Daoy (cell line): ENCODE measurements around the gene PEX6. TPM values are rescaled to one million over a fixed set of nuclear protein-coding genes. Genes with fewer than 3 reads are reported as not detected.

Source experiments
- DNase-seq: peaks from one replicate; pipeline ENCODE4 v3.0.0-alpha.2; 2015; ENCODE audit warnings: low read depth
- total RNA-seq: library from RNA; depleted of rRNA; stranded (reverse); fragments of >200 nt; shearing (Covaris generic); gene quantifications from 2 replicates; pipeline ENCODE4 v1.2.3, GENCODE V29; 2014

The PEX6 gene
- total RNA-seq, 1 experiment from 2014 or later = 74.1 TPM

DNA sequence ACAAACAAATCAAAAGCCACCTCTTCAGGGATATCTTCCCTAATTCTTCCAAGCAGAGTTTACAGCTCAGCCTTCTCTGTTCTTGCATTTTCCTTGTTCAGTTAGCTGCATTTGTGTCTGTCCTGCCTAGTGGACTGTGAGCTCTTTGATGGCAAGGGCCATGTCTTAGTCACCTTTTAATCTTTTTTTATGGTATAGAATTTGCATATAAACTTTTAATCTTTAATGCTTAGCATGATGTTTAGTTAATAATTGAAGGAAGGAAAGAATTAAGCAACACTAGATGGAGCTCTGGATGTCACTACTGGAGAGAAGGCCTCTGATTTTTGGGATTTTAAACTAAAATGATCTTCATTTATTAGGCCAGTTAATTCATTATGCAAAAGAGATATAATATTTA lies 17.5 kb upstream of the PEX6 start:
- DNase-seq = no peak

DNA sequence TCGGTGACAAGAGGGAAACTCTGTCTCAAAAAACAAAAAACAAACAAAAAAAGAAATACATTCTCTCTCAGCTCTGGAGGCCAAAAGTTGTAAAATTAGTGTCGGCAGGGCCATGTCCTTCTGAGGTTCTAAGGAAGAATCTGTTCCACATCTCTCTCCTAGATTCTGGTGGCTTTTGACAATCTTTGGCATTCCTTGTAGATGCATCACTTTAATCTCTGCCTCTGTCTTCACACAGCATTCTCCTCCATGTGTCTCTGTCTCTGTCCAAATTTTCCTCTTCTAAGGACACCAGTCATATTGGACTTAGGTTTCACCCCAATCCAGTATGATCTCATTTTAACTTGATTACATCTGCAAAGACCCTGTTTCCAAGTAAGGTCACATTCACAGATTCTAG lies 14.5 kb upstream of the PEX6 start:
- no peak for DNase-seq

DNA sequence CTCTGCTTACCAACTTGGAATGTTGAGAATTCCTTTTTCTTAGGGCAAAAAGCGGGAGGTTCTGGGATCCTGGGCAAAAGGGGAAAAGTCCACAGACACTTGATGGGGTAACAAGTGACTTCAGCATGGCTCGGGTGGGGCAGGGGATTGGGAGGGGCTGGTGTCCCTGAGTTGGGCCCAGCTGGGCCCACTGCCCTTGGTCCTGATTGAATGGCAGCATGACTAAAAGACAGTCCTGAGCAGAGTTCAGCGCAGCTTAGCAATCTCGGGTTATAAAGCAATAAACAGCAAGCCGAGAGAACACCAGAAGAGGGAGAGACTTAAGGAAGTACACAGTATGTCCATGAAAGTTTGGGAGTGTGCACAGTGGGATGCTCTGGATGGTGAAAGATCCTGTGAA lies 10.9 kb upstream of the PEX6 start:
- no peak for DNase-seq

DNA sequence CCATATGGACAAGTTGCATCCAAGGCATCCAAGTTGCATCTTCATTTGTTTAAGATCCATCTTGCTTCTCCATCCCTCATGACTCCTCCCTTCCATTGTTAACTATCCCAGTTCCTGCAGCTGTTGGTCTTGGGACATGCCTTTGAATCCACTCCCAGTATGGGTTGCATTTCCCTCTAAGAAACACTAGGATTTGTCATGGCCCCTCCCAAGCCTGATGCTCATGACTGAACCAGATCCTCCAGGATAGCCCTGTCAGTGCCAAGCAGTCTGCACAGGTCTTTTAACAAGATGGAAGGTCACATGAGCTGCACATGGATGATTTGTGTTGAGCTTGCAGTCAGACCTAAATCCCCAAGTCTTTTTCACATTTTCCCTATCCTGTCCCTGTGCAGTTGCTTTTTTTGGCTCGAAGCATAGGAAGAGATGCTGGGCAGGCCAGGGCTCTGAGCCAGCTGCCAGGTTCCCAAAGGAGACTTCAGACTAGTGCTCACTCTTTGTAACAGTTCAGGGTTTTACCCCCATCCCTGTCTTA lies 9.6 kb upstream of the PEX6 start:
- no peak for DNase-seq

DNA sequence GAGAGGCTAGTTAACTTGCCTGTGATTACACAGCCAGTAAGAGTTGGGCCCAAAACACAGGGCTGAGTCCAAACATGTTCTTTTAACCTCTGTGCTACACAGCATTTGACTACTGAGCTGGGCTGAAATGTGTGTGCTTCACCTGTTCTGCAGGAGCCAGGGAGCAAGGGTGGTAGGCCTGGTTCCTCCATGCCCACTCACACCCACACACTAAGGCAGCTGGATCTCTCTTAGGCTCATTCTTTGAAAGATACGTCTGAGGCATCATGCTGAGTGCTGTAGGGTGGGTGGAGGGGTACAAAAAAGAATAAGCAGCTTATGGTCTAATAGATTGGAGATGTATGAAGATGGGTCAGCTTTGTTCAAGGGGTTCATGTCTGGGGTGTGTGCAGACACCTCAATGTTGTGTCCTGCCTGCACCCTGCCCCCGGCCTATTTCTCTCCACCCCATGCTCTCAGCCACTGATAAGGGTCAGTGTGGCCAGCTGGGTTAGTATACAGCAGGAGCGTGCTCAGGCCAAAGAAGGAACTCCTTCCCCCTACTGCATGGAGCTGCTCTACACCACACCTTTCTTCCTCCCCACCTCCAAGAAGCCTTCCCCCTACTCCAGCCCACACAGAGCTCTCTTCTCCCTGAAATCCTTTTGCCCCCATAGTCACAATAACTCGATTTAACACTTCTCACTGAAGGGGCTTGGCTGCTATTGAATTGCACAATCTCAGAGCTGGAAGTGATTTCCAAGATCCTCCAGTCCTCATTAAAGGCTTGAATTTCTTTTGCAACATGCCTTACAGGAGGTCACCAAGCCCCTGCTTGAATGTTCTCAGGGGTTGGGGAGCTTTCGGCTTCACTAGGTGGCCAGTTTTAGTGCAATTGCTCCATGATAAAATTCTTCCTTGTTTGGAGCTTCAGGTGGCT lies 8.8 kb upstream of the PEX6 start:
- no peak for DNase-seq

DNA sequence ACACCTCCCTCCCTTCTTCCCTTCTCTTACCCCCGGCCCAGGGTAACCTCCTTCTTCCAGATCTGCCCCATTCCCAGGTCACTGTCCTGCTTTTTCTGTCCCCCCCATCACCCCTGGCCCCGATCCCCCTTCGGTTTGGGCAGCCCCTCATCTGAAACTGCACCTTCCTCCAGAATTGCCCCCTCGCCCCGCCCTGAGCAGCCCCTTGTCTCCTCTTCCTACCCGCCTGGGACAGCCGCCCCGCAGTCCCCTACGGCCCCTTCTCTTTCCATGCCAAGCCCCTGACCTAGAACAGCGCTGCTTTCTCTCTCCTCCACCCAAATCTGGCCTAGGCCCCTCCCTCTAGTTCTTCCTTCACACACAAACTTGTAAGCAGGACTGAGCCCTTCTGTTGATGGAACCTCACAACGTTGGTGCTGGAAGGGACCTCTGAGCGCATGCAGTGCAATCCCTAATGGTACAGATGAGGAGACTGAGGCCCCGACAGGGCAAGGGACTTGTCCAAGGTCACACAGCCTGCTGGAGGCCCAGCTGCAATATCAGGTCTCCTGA lies 6.0 kb upstream of the PEX6 start:
- no peak for DNase-seq

DNA sequence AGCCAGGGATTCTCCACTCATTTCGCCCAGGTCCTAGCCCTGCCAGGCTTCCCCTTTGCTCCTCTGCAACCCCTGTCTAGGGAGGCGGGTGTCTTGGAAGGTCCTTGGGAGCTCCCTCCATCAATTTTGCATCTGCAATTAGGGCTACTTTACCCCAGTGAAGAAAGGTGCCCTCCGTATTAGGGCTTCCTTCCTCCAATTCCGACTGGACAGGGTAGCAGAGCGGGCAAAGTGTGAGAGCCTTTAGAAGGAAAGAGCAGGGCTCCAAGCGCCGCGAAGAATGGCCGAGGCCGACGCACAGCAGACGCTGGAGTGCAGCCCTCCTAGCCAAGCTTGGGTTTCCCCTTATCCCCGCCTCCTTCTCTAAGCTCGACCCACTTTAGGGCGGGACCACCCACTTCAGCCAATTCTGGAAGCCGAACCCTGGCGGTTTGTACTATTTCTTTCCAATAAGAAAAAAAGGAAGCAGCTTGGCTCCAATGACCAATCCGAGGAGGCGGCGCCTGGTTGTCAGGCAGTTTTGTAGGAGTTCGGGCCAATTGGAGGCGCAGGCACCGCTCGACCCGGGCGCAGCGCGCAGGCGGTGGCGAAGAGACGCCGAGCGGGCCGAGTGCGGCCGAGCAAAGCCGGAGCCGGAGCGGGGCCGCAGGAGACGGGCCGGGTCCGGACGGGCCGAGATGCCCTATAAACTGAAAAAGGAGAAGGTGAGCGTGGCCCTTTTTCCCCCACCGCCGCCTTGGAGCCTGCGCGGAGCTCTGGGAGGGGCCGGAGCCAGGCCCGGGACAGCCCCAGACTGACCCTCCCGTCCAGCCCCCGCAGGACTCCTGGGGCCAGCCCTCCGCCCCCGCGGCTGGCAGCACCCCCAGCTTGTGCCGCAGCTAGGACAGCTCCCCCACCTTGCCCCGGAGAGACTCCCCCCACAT lies 5.3 kb upstream of the PEX6 start, which contains the start of gene PPP2R5D:
Gene PPP2R5D (plus strand): TSS at position 570 of the 923 bp plus-strand sequence. CDS start 108 bp downstream, at position 678.
- peak; percentile 99 for DNase-seq

DNA sequence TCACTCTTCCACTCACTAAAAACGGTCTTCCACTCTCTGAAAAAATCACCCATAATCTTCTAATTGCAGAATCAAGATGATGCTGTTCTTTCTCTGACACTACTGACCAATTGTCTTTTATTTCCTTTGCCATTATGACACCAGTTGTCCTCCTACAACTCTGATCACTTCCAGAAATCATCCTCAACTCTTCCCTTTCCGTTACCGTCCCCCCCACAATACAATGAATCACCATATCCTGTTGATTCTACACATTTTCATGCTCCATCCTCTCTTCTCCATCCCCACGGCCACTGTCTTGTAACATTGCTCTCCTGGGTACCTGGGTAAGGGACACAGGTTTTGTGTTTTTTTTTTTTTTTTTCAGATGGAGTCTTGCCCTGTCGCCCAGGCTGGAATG lies 2.9 kb upstream of the PEX6 start:
- DNase-seq = no peak

DNA sequence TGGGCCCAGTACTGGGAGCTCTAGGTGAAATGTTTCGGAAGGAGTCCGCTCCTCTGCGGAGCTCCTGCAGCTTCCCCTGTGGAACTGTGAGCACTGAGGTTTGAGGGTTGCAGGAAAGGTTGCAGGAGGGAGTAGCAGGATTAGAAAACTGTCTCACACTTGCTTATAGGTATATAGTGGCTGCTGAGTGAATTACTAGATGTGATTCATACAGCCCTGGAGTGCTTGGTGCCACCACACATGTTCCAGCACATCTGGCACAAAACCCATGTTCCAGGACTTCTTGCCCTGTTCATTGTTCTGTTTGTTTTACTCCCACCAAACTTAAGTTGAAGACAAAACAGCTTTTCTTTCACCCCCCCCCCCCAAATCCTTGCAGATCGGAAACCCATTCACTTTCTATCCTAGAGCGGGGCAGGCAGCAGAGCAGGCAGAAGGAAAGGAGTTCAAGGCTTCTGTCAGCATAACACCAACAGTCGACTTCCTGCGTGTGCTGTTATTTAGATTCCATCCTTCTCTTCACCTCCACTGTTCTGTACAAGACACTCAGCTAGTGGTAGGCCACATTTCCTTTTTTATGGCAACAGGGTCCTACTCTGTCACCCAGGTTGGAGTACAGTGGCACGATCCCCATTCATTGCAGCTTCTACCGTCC lies 669 bp upstream of the PEX6 start:
- peak; percentile 53 for DNase-seq

DNA sequence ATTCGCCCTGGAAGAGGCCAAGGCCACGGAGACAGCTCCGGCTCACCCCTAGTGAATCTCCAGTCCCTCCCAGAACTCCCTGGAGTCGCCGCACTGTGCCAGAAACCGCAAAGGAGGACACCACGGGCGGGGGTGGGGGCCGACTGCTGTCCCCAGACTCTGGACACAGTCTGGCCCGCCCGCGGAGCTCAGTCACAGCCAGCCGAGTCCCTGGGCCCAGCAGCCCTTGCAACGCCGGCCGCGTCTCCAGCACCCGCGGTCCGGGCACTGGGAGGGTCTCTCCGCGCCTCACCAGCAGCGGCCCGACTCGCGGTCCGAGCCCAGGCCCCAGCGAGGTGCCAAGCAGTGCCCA lies 518 bp downstream of the PEX6 start:
- DNase-seq = peak; percentile 39

DNA sequence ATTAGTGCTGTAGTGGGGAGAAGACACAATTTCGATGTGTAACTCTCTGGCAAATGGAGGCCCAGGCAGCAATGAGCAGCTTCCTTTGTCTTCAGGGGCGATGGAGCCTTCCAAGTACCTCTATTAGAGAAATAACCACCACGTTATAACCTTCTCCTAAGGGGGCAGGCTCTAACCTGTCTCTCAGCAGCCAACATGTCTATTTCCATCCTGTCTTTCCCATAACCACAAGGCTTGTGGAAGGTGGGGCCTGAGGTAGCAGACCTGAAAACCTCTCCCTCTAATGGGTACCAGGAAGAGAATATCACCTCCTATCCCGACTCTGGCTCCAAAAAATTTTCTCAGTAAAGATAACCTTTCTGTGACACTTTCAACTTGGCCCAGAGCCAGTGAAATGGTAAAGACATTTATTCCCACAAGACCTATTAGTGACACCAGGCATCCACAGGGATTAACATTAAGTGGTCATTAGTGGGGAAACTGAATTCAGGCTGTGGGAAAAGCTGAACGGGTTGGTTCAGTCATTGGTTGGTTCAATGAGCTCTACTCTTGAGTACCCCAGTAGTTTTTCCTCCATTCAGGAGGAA lies 4.0 kb downstream of the PEX6 start:
- DNase-seq = no peak

DNA sequence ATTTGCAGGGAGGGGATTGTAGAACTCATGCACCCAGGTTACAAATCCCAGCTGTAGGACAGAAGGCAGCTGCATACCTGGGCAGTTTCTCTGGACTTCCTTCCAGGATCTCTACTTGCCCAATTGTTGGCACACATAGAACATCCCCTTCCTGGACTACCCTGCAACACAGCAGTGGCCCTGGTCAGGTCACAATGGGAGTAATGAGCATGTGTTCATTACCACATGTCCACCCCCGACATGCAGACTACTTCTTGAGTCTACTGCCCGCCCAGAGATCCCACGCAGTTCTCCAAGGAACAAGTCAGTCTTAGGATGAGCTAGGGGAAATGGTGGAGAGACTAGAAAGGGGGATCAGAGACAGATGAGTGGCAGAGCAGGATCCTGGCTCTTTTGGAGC lies 5.1 kb downstream of the PEX6 start:
- no peak for DNase-seq

DNA sequence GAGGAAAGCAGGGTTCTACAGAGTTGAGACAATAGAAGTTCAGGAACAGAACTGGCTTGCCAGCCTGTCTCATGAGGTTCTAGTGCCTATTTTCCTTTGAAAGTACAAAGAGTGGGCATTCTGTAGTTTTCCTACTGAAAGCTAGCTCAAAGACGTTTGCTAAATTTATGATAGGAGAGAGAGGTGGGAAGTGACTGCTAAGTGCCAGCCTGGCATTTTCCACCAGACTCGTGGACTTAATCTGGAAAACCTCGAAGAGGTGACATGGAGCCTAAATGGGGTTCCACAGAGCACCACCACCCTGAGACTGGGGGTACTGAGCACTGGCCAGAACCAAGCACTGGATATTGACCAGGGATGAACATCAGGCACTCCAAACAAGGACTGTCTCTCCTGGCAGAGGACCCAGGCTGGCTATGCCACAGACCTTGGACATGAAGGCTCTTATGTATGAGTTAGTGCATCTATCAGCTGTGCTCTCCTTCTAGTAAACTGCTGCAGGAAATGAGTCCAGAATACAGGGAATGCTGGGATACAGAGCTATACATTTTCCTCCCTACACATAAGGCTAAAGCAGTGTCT lies 7.1 kb downstream of the PEX6 start:
- no peak for DNase-seq

DNA sequence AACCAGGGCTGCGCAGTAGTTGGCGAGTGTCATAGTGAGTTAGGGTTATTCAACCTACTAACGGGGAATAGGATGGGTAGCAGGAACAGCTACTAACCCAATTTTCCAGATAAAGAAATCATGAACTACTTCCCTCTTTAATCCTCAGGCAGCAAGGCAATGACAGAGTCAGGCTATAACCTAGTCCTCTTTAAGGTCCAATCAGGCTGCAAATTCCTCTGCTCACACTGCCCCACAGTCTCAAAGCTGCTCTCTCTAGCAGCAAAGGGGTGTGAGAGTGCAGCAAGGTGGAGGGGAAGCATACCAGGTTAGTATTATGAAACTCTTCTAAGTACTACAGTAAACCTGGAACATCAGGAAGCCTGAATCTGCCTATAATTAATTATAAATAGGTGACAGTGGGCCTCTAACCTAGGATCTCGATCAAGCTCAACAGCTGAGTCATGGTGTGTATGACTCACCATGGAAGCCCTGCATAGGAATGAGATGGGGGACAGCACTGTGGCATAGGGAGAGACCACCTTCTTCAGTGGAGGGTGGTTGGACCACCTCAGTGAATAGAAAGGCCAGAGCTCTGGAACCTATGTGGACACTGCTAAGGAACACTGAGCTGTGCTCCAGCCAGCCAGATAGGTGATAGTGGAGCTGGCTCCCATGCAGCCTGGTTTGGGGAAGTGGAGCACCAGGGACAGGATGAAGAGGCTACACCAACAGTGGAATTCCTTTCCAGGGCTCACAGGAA lies 7.9 kb downstream of the PEX6 start:
- DNase-seq = peak; percentile 55

DNA sequence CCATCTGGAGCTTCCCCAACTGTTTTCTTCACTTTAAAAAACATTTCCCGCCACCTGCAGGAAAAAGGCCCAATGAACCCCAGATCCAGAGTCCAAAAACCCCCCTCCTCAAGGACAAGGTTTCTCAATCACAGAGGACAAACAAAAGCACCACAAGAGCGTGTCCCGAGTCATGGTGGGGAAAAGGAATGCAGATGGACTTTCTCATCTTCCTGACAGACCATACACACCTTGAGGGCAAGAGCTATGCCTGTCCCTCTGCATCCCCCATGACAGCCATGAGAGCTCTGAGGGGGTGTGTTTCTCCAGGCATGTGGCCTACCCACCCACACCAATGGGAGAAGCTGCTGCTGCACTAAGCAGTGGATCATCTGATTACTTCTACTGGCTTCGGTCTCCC lies 9.0 kb downstream of the PEX6 start:
- no peak for DNase-seq

DNA sequence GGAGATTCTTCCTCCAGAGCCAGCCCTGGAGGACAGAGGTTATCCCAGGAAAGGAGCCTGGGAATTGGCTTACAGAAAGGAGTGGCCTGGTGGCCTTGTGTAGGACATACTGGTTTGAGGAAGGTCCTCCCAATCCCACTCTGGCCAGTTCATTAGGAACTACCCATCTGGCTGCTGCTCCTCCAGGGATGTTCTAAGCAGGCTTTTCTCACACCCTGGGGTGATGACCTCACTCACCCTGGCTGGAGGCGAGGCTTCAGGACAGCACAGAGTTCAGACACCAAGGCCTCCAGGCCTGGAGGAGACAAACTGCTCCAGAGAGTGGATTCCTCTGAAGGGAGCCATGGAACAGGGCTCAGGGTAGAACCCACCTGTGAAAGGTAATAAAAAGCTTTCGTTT lies 9.6 kb downstream of the PEX6 start:
- no peak for DNase-seq

DNA sequence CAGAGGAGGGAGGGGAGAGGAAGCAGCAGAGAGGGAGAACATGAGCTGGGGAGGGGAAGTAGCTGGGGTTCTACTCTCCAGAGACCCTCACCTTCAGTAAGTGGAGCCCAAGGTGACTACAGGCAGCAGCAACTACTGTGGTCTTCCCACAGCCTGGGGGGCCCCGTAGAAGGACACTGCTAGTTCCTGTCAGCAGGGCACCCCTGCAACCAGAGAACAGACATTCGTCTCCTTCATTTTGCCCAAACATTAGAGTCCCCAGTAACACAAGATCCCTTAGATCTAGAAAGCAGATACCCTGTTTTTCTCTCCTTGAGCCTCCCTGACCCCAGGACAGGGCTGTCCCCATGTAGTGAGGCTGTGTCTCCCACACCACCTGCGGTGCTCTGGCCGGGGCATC lies 10.2 kb downstream of the PEX6 start:
- no peak for DNase-seq

DNA sequence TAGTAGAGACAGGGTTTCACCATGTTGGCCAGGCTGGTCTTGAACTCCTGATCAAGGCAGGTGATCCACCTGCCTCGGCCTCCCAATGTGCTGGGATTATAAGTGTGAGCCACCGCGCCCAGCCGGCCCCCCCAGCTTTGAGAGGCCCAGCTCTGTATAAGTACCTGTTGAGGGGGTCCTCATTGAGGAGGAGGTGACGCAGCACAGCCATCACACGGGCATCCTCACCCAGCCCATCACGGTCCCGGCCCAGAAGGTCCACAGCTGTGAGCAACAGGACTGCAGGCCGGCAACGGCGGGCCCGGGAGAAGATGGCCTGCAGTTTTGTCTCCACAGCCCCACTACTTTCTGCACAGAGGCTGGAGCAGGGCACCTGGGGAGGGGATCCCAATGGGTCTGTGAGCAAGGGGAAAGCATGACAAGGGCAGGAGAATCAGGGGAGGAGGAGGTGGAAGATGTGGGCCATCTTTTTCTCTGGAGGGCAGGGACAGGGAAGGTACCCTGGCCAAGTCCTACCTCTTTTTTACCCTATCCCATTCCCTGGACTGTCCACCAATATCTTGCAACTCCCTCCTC lies 10.8 kb downstream of the PEX6 start:
- no peak for DNase-seq

DNA sequence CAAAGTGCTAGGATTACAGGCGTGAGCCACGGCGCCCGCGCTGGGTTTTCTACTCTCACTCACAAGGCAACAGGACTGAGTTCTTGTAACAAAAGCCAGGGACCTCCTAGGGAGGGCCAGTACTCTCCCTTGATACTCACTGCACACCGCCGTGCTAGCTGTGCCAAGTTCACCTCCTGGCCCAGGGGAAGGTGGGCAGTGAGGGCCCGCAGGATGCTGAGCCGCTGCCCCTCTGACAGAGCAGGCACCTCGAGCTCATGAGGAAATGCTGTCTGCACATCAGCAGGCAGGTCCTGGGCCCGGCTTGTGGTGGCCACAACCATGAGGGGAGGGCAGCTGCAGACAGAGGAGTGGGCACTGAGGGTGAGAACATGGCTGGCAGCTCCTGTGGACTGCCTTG lies 11.8 kb downstream of the PEX6 start:
- DNase-seq = no peak

DNA sequence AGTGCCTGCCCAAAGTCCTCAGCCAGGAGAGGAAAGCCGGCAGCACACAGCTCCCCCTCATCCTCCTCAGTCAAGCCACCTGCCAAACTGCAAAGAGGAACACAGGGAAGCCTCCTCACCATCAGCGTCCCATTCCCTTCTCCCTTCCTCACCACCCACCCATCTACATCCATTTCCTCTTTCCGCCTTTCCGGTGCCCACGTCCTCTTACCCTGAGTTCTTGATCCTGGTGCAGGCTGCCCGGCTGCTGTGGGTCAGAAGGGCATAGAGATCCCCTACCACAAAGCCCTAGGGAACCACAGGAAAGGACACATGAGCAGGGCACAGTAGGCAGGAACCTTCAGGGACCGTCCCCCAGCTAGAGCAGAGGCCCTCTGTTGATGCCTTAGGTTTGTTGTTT lies 12.4 kb downstream of the PEX6 start:
- DNase-seq = no peak
